Activated T-cell treated with anti-CD3 and anti-CD28 coated beads, Interleukin-2, amount 50 U/mL, for 4 hours (primary cell): ENCODE results near the gene ATF5. TPM values are rescaled to one million over a fixed set of nuclear protein-coding genes. Genes with fewer than 3 reads are reported as not detected.
A peak's percentile ranks its signal among the peaks of the same experiment; 100 is the strongest.
"Not testable (repeated sequence)": the region's sequence is repeated elsewhere in the genome, so short reads cannot be mapped to it uniquely, and the experiment has no call there.

Experiments
- ATAC-seq, 2 donors: fragments of 200-7000 bp; cut with Tn5 transposase; one replicate each; pipeline ENCODE4 v1.10.0; 2021
- DNase-seq: peaks from one replicate; pipeline ENCODE4 v3.0.0-alpha.2; 2020
- H3K27me3 Mint-ChIP-seq: one replicate; pipeline ENCODE4 v1.8.0; 2021; ENCODE audit warnings: low read depth, mixed read lengths
- H3K36me3 Mint-ChIP-seq: one replicate; pipeline ENCODE4 v1.8.0; 2022; ENCODE audit warnings: mixed read lengths; ENCODE audit not compliant: insufficient read depth
- H3K4me1 Mint-ChIP-seq: one replicate; pipeline ENCODE4 v1.8.0; 2021; ENCODE audit warnings: low read depth, mixed read lengths
- H3K4me3 Mint-ChIP-seq: one replicate; pipeline ENCODE4 v1.8.0; 2021; ENCODE audit warnings: mild to moderate bottlenecking, moderate library complexity, mixed read lengths
- H3K9me3 Mint-ChIP-seq: one replicate; pipeline ENCODE4 v1.8.0; 2021; ENCODE audit warnings: mixed read lengths
- total RNA-seq, 3 donors: library from RNA; stranded (reverse); gene quantifications; one replicate each; pipeline ENCODE4 v1.2.1, GENCODE V29; 2021

Gene ATF5
- total RNA-seq, 3 donors from 2014 or later, result 58.4 to 73.1 (median 60.6) TPM

- no peak for ATAC-seq
- Mint-ChIP-seq H3K27me3 (peaks cover 11% of the 10 kb centered on the region), H3K36me3 (no peaks in the 10 kb centered on the region), H3K4me3 (no peak overlapping the region), H3K4me1 (peaks cover 4% of the 10 kb centered on the region), H3K9me3 (no peaks in the 10 kb centered on the region)
- no peak for DNase-seq
These were observed 9.7 kb downstream of the ATF5 start for GRCh38 chr19:49938662-49939061.

DNA sequence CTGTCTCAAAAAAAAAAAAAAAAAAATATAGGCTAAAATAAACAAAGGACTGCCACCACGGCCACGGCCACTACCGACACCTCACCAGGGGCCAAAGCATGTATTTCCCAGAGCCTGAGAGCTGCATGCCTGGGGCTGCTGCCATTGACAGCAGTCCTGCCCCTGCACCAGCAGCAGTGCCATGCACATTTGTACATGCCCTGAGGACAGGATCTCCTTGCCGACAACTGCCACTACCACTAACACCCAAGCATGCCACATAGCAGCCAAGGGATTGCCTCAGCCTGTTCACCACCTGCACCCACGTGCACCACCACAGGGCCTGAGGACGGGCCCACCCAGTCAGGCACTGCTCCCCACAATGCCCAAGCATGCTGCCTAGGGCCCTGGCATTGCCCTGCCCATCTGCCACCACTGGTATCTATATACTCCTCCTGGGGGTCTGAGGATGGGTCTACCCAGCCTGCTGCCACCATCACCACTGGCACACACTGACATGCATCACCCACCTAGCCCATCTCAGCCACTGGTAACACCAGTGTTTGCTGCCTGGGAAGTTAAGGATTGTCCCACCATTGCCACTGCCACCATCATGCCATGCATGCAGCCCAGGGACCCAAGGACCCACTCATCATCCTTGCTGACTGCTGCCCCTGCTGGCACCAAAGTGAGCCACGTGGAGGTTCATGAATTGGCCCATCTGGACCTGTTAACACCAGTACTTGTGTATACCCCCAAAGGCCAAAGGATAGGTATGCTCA is 10.9 kb downstream of the ATF5 start:
- peaks cover 15% of the 10 kb centered on the region for H3K27me3 Mint-ChIP-seq
- H3K36me3 Mint-ChIP-seq, result no peaks in the 10 kb centered on the region
- peaks cover 4% of the 10 kb centered on the region for H3K4me1 Mint-ChIP-seq
- no peaks in the 10 kb centered on the region for H3K9me3 Mint-ChIP-seq
- DNase-seq, result no peak
- H3K4me3 Mint-ChIP-seq, result no peak overlapping the region
- no peak for ATAC-seq

- no peak for DNase-seq
- Mint-ChIP-seq H3K4me1 (peaks cover 4% of the 10 kb centered on the region), H3K27me3 (peaks cover 16% of the 10 kb centered on the region), H3K9me3 (no peaks in the 10 kb centered on the region), H3K4me3 (no peak overlapping the region), H3K36me3 (no peaks in the 10 kb centered on the region)
- ATAC-seq, result no peak
These were observed 11.4 kb downstream of the ATF5 start for GRCh38 chr19:49940482-49940791.

DNA sequence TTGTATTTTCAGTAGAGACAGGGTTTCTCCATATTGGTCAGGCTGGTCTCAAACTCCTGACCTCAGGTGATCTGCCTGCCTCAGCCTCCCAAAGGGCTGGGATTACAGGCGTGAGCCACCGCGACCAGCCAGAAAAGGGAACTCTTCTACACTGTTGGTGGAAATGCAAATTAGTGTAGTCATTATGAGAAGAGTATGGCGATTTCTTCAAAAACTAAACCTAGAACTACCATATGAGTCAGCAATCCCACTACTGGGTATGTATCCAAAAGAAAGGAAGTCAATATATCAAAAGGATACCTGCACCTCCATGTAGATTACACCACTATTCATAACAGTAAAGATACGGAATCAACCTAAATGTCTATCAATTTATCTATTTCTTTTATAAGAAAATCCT is 15.6 kb downstream of the ATF5 start:
- not testable (repeated sequence) for H3K36me3 Mint-ChIP-seq, DNase-seq, H3K4me3 Mint-ChIP-seq, H3K4me1 Mint-ChIP-seq, H3K9me3 Mint-ChIP-seq
- ATAC-seq, result peak; percentile 76 to 80
- H3K27me3 Mint-ChIP-seq, result peaks cover 21% of the 10 kb centered on the region

DNA sequence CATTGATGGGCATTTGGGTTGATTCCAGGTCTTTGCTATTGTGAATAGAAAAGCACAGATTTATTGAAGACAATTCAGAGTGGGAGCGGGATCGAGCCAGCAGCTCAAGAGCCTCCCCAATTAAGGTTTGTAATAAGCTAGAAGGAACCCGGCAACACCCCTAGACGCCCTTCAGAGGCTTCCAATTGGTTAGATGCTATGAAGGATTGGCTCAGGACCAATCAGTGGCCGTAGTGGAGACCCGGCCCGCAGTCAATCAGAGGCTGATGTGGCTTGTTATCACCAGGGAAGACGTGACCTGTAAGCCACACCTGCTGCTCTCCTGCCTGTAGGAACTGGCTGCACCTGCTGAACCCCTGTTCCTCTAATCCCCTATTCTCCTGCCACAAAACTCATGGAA is 17.4 kb downstream of the ATF5 start:
- no peak for DNase-seq
- Mint-ChIP-seq H3K27me3 (peaks cover 29% of the 10 kb centered on the region), H3K4me1 (peaks cover 2% of the 10 kb centered on the region), H3K9me3 (no peaks in the 10 kb centered on the region), H3K36me3 (no peaks in the 10 kb centered on the region), H3K4me3 (no peak overlapping the region)
- ATAC-seq, result no peak

DNA sequence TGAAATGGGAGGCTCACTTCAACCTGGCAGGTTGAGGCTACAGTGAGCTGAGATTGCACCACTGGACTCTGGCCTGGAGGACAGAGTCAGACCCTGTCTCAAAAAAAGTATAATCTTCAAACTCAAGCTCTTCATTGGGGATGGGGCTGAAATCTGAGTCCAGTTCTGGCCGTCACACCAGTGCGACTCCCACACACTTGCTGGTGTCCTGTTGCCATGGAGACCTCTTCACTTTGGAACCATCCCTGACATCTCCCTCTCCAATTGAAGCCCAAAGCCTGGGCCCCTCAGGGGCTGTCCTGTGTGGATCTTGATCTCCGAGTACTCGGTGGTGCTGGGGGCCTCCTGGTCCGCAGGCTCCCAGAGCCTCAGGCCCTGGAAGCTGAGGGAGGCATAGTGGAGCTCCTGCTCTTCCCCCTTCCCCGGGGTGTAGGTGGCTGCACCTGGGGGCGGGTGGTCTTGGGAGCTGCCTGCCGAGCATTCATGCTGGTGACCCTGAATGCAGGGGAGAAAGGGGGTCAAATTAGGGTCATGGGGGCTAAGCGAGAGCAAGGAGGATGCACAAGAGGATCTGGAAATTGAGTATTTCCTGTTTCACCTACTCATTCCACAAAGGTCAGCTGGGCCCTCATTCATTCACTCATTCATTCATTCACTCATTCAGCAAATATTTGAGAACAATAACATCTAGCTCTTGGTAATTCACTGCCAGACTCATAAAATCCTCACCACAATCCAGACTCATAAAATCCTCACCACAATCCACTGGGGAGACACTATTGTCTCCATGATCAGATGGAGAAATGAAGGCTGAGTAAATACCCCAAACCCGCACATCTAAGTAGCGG is 21.0 kb downstream of the ATF5 start:
- DNase-seq (no peak), ATAC-seq (no peak)
- Mint-ChIP-seq H3K36me3 (no peaks in the 10 kb centered on the region), H3K9me3 (no peaks in the 10 kb centered on the region), H3K4me1 (peaks cover 2% of the 10 kb centered on the region), H3K4me3 (no peak overlapping the region), H3K27me3 (peaks cover 21% of the 10 kb centered on the region)

DNA sequence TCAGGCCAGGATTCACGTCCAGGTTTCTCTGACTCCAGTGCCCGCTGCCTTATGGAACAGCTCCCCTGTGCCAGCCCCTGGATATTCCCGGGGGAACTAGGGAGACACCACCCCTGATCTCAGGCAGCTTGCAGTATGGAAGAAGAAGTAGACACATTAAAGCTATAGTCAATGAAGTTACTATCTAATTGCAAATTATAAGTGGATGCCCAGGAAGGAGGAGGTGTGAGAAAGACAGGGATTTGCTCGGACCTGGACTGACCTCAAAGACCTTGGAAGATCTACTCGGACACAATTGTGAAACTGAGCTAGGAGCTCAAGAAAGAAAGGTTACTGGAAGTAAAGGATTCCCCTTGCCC is 21.6 kb downstream of the ATF5 start:
- Mint-ChIP-seq H3K4me1 (peaks cover 2% of the 10 kb centered on the region), H3K36me3 (no peaks in the 10 kb centered on the region), H3K4me3 (no peak overlapping the region), H3K27me3 (peaks cover 19% of the 10 kb centered on the region), H3K9me3 (no peaks in the 10 kb centered on the region)
- ATAC-seq (no peak), DNase-seq (no peak)

DNA sequence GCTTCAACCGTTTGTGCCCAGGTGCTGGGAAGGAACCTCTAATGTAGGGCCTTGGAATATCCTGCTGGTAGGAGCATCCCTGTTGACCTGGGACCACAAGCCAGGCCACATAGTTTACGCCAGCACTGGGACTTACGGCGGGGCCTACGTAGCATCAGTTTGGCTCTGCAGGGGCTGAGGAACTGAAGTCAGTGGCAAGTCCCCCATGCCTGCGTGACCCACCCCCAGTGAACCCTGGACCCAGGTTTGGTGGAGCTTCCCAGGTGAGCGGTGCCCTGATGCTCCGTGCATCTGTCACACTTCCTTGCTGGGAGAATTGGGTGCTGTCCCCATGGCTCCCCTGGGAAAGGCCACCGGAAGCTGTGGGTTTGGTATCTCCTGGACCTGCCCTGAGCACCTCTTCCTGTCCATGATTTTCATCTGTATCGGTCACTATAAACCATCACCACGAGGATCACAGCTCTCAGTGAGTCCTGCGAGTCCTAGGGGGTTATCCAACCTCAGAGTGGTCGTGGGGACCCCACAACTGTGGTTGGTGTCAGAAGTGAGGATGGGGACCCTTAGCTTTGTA is 22.0 kb downstream of the ATF5 start:
- no peak for ATAC-seq
- Mint-ChIP-seq H3K27me3 (peaks cover 19% of the 10 kb centered on the region), H3K4me1 (peaks cover 2% of the 10 kb centered on the region), H3K9me3 (no peaks in the 10 kb centered on the region), H3K36me3 (no peaks in the 10 kb centered on the region), H3K4me3 (no peak overlapping the region)
- no peak for DNase-seq

- no peak for ATAC-seq
- H3K4me3 Mint-ChIP-seq, result no peak overlapping the region
- peaks cover 16% of the 10 kb centered on the region for H3K27me3 Mint-ChIP-seq
- peaks cover 2% of the 10 kb centered on the region for H3K4me1 Mint-ChIP-seq
- DNase-seq, result no peak
- no peaks in the 10 kb centered on the region for H3K9me3 Mint-ChIP-seq
- H3K36me3 Mint-ChIP-seq, result no peaks in the 10 kb centered on the region
These were observed 22.9 kb downstream of the ATF5 start for GRCh38 chr19:49951806-49952478.

DNA sequence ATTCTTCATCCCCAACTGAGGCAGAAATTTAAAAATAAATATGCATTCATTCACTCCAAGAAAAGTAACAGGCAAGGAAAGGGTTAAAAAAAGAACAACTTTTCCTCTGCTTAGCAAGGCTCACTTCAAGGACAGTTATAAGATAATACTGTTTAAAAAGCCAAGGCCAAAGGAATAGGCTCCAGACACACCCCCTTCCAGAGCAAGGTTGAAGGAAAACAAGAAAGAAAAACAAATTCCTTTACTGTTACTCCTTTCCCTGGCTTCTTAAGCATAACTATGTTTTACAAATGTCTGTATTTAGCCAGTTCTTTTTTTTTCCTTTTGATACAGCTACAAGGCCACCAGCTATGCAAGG is 23.5 kb downstream of the ATF5 start:
- no peak for ATAC-seq
- H3K27me3 Mint-ChIP-seq, result peaks cover 15% of the 10 kb centered on the region
- no peak overlapping the region for H3K4me3 Mint-ChIP-seq
- H3K36me3 Mint-ChIP-seq, result no peaks in the 10 kb centered on the region
- DNase-seq, result no peak
- H3K4me1 Mint-ChIP-seq, result peaks cover 2% of the 10 kb centered on the region
- H3K9me3 Mint-ChIP-seq, result no peaks in the 10 kb centered on the region

- no peak overlapping the region for H3K4me3 Mint-ChIP-seq
- ATAC-seq (no peak), DNase-seq (no peak)
- peaks cover 15% of the 10 kb centered on the region for H3K27me3 Mint-ChIP-seq
- peaks cover 2% of the 10 kb centered on the region for H3K4me1 Mint-ChIP-seq
- no peaks in the 10 kb centered on the region for H3K36me3 Mint-ChIP-seq
- no peaks in the 10 kb centered on the region for H3K9me3 Mint-ChIP-seq
These were observed 23.9 kb downstream of the ATF5 start for GRCh38 chr19:49952906-49953305.

GRCh38 chr19:49953416-49953815 is 24.4 kb downstream of the ATF5 start:
- Mint-ChIP-seq H3K4me1 (peaks cover 2% of the 10 kb centered on the region), H3K4me3 (no peak overlapping the region), H3K36me3 (no peaks in the 10 kb centered on the region), H3K9me3 (no peaks in the 10 kb centered on the region), H3K27me3 (peaks cover 17% of the 10 kb centered on the region)
- ATAC-seq (no peak), DNase-seq (no peak)

DNA sequence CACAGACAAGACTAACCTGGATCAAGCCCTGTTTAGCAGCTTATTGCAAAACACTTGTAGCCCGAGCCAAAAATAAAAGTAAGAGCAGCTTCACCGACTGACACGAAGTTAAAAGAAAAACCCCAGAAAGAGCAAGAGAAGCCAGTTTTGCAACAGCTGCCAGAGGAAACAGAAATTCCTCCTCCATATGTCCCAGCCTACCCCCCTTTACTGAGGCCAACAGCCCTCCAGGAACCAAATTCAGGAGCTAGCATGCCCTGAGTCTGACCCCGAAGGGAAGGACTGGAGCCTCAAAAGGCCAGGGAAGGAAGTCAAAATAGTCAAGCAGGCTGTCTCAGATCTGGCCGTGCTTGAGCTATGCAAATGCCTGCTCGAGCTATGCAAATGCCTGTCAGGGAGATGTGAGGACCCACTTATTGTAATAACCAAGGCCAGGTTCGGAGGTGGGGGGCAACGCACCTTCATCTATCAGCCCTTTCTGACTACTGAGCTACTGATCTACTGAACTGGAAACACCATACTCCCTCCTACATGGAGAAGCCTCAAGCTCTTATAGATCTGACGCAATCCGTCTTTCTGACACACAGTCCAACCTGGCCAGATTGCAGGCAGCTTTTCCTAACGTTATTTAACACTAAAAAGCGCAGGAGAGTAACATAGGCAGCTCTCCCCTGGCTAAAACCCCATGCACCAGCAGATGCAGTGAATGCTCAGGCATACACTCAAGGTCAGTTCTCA is 25.3 kb downstream of the ATF5 start:
- no peak for DNase-seq
- Mint-ChIP-seq H3K9me3 (no peaks in the 10 kb centered on the region), H3K4me3 (no peak overlapping the region), H3K36me3 (no peaks in the 10 kb centered on the region), H3K27me3 (peaks cover 17% of the 10 kb centered on the region), H3K4me1 (peaks cover 2% of the 10 kb centered on the region)
- ATAC-seq, result no peak

- Mint-ChIP-seq H3K36me3 (no peaks in the 10 kb centered on the region), H3K4me1 (peaks cover 2% of the 10 kb centered on the region), H3K27me3 (peaks cover 17% of the 10 kb centered on the region), H3K4me3 (no peak overlapping the region), H3K9me3 (no peaks in the 10 kb centered on the region)
- no peak for ATAC-seq
- DNase-seq, result no peak
These were observed 25.9 kb downstream of the ATF5 start for GRCh38 chr19:49954933-49955332.
